Left lobe of liver (tissue), 2 donors: ENCODE measurements around the gene KCNH8. TPM values are rescaled to one million over a fixed set of nuclear protein-coding genes. Genes with fewer than 3 reads are reported as not detected.

Experiments
- ATAC-seq: fragments of 200-7000 bp; cut with Tn5 transposase; one replicate; pipeline ENCODE4 v1.9.1; 2020; ENCODE audit warnings: mild to moderate bottlenecking, moderate library complexity
- DNase-seq: peaks from one replicate; pipeline ENCODE4 v3.0.0-alpha.2; 2020; ENCODE audit warnings: low spot score
- total RNA-seq: library from RNA; stranded (reverse); gene quantifications from one replicate; pipeline ENCODE4 v1.2.1, GENCODE V29; 2021
- donor health status: DM: no; HTN: no; CAD: no; lungs with moderate emphysema.
- donor health status: DM: no; HTN: yes; CAD: no.

Gene KCNH8
- total RNA-seq, 1 donor from 2014 or later: not detected

DNA sequence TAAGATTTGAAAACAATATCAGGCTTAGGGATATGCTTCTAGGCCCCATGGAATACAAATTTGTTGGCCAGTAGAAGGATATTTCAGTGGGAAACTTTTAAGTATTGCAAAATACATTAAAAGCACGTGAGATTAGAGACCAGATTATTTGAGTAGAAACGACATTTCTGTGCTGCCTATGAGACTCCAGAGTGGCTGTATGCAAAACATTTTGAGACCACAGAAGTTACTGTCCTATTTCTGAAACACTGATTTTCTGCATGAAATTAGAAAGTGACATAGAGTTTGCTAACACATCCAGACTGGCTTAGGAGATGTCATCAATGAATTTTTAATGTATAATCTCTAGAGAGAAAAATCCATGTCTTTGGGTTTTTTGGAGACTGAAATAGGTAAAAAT lies 99.8 kb downstream of the KCNH8 start:
- ATAC-seq: no peak
- DNase-seq: no peak

DNA sequence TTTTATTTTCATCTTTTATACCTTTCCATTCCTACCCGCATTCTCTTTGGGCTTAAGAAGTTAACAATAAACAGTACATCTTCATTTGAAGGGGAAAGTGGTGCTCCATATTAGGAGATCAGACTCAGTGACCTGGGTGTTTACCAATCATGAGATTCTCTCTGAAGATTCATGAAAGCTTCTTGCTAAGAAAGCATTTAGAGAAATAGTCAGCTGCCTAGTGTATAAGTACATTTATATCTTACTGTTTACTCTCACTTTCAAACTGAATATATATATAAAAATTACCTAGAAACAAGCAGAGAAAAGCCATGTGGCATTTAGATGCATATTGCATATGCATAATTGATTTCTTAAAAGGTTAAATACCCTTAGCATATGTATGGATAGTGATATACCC lies 100.5 kb downstream of the KCNH8 start:
- ATAC-seq (no peak), DNase-seq (no peak)

DNA sequence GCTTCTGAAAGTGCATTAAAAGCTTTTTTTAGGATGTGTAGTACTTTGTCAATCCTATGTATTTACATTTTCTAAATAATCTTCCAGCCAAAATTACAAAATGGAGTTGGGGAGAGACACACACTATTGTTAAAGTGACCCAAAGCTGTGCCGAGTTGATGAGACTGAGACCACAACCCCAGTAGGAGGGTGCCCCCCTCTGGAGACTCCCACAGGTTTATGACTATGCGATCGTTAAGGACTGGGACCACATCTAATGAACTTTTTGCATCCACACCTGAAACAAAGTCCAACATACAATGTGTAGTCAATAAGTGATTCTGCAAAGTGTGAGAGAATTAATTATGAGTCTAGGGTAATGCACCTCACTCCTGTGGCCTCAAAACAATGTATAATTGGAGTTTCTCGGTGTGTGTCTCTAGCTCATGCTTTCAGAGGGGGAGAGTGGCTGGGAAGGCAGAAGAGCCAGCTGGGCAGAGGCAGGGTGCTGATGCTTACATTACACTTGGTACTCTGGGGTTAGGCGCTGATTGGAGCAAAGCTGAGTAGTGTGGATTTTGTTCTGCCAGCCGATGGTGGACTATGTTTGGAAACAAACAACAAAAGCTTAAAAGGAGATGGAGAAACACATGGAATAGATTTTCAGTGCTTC lies 102.8 kb downstream of the KCNH8 start:
- DNase-seq (no peak), ATAC-seq (no peak)

DNA sequence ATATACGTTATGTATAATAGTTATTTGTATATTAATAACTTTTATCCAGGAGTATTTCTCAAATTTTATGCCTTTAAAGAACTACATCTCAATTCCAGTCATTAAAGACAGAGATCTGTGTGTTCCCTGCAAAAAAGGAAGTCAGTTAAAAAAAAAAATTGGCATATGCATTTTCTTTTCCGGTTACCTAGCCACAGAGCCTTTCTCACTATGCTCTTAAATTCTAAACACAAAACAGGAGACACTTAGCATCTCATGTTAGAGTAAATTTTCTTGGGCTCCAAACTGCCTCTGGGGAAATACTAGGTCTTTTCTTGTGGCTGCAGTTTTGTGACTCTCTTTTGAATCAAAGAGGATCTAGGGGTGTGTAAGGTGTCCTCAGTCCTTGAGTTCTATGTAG lies 105.9 kb downstream of the KCNH8 start:
- ATAC-seq: no peak
- DNase-seq: no peak

- ATAC-seq (no peak), DNase-seq (no peak)
Observed at GRCh38 chr3:19254784-19255338, 106.6 kb downstream of the KCNH8 start.

GRCh38 chr3:19256313-19256712 lies 108.0 kb downstream of the KCNH8 start:
- DNase-seq (no peak), ATAC-seq (no peak)

- DNase-seq (no peak), ATAC-seq (no peak)
Observed at GRCh38 chr3:19263606-19264005, 115.3 kb downstream of the KCNH8 start.

GRCh38 chr3:19264424-19264823 lies 116.1 kb downstream of the KCNH8 start:
- no peak for DNase-seq
- no peak for ATAC-seq

DNA sequence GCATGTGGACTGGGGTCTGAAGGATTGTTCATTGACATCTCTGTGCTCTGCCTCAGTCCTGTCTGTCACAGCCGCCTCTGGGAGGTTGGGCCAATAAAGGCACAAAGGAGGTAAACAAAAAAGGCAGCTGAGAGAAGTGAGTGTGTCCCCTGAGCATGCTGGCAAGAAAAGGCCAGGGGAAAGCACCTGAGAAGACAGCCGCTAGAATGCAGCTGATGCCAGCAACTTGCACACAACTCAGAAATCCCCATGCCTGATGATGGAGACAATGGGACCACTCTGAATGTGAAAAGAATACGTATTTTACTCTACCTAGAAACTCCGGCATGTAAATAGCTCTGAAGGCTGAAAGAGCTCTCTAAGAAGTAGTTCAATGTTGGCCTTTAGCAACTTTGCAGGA lies 118.7 kb downstream of the KCNH8 start:
- DNase-seq: no peak
- ATAC-seq: no peak

DNA sequence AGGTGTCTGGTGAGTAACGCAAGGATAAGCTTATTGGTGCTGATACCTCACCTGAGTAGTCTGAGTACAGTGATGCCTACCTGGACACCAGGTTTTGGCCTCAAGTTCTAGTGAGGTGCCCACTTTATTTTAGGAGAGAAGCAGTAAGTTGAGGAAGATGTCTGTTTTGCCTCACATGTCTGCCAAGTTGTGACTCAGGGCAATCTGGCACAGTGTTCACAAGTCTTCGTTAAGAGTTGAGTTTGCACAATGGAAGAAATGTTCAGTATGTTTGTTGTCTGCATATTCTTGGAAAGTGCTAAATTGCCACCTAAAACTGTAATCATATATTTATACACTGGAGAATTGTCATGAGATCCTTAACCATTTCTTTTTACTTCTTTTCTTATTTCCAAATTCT lies 122.2 kb downstream of the KCNH8 start:
- DNase-seq: no peak
- no peak for ATAC-seq

DNA sequence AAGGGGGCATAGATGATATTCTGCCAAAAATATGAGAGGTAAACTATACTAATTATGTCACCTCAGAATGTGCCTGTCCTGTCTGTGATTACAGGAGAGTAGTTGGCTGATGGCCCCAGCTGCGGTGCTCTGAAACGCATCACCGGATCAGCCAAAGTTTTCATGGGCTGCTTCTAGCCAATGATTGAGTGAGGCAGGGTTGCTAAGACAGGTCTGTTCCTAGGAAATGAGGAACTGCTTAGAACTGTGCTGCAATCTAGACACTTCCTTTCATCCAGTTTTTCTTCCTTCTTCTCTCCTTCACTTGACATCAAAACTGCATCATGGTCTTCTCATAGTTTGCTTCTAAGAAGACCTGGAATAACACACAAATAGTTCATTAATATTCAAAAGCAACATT lies 124.0 kb downstream of the KCNH8 start:
- ATAC-seq: no peak
- no peak for DNase-seq

DNA sequence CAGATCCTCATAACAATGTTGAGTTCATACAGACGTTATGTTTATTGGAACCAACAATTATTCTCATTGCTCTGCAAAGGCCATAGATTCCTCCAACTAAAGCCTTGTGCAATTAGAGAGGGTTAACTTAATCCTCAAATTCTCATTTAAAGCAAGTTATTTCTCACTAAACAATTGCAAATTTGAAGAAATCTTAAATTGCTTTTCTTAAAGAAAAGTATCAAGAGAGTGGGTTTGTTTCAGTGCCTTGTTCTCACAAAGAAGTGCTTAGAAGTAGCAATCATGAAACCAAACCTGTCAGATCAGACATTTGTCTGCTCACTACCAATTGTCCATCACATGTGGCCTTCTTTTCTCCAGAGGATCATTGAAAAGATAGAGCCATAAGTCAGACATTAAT lies 124.8 kb downstream of the KCNH8 start:
- ATAC-seq (no peak), DNase-seq (no peak)

DNA sequence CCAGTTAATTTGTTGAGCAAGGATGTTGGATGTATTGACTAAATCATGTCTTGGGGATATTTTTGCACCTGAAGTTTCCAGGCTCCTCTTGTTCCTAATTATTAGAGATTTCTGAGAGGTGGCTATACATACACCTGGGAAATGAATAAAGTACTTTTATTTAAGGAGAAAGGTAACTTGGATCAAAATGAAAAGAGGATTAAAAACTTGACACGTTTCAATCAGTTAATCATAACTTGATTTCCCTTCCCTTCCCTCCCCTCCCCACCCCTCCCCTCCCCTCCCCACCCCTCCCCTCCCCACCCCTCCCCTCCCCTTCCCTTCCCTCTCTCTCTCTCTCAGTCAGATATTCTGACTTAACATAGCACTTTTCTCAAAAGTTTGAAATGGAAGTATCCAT lies 126.3 kb downstream of the KCNH8 start:
- ATAC-seq (no peak), DNase-seq (no peak)

DNA sequence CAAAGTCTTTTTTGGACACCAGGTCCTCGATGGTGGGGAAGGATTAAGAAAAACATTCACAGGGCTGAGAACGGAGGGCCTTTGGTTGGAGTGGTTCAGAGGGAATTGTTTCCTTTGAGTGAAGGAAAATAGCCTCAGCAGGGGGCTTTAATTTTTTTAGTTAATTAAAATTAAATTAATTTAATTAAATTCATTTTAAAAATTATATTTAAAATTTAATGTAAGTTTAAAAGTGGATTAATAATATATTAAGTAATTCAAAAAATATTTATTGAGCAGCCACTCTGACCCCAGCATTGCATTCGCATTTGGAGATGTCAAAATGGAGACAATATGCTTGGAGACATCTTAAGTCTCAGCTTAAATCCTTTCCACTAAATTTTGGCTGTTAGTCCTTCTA lies 136.7 kb downstream of the KCNH8 start:
- no peak for ATAC-seq
- DNase-seq: no peak

GRCh38 chr3:19293295-19293694 lies 145.0 kb downstream of the KCNH8 start:
- ATAC-seq (no peak), DNase-seq (no peak)

GRCh38 chr3:19295208-19295607 lies 146.9 kb downstream of the KCNH8 start:
- ATAC-seq: no peak
- no peak for DNase-seq

DNA sequence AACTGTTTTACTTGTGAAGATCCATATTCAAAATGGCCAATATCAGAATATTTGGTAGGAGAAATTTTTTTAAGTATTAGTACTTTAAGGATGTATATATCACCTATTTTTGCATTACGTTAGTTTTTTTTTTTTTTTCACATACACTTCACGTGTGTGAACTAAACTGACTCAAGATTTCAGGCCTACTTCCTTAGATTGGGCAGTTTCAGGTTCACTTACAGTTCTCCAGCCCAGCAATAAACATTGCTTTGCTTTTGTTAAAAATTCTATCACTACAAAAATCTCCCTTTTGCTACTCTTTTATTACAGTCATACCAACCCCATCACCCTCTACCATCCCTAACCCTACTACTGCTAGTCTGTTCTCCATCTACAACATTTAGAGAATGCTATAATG lies 183.6 kb downstream of the KCNH8 start:
- ATAC-seq (no peak), DNase-seq (no peak)

- ATAC-seq: no peak
- DNase-seq: no peak
Observed at GRCh38 chr3:19334120-19334519, 185.8 kb downstream of the KCNH8 start.

- ATAC-seq: no peak
- no peak for DNase-seq
Observed at GRCh38 chr3:19338769-19339168, 190.5 kb downstream of the KCNH8 start.

GRCh38 chr3:19342389-19342788 lies 194.1 kb downstream of the KCNH8 start:
- DNase-seq: no peak

DNA sequence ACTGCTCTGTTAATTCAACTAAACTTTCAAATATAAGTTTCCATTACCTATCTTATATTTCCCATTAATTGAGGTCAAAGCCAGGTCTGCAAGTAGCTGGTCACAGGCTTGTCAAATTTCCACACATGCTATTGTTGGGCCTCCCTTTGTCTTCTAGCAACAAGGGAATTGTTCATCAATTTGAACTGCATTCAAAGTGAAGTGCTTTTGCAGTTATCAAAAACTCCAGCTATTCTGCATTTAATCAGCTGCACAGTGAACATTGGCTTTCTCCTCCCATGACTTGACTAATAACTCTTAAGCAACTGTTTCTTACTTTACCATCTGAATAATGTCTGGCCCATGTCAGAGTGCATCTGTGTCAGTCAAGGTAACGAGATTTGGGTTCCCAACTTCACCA lies 198.4 kb downstream of the KCNH8 start:
- DNase-seq: no peak
- ATAC-seq: no peak

More at GRCh38 chr3:19342389-19342788, 194.1 kb downstream of the KCNH8 start:
- no peak for ATAC-seq

GRCh38 chr3:19347671-19348070 lies 199.4 kb downstream of the KCNH8 start:
- DNase-seq (no peak), ATAC-seq (no peak)

GRCh38 chr3:19348500-19348899 lies 200.2 kb downstream of the KCNH8 start:
- DNase-seq (no peak), ATAC-seq (no peak)
